Measurements from ENCODE around the gene ABCF2.

ABCF2 gene

GRCh38 chr7:151198945-151199848 is 27.8 kb downstream of the ABCF2 start:
- FAIRE-seq (no peak), DNase-seq (ENCODE audit: insufficient read length, low spot score) (no peak)

- no peak for FAIRE-seq
- DNase-seq (ENCODE audit: insufficient read length, low spot score), result no peak
Observed at GRCh38 chr7:151197932-151198331, 29.1 kb downstream of the ABCF2 start.

- DNase-seq (ENCODE audit: insufficient read length, low spot score), result no peak
- no peak for FAIRE-seq
Observed at GRCh38 chr7:151195616-151196450, 31.2 kb downstream of the ABCF2 start.

GRCh38 chr7:151194188-151194587 is 32.8 kb downstream of the ABCF2 start:
- no peak for DNase-seq (ENCODE audit: insufficient read length, low spot score)
- no peak for FAIRE-seq

GRCh38 chr7:151193203-151193978 is 33.6 kb downstream of the ABCF2 start:
- no peak for DNase-seq (ENCODE audit: insufficient read length, low spot score)
- FAIRE-seq, result no peak

GRCh38 chr7:151192002-151192539 is 34.9 kb downstream of the ABCF2 start:
- no peak for DNase-seq (ENCODE audit: insufficient read length, low spot score)
- no peak for FAIRE-seq

- FAIRE-seq (no peak), DNase-seq (ENCODE audit: insufficient read length, low spot score) (no peak)
Observed at GRCh38 chr7:151191544-151191943, 35.5 kb downstream of the ABCF2 start.

GRCh38 chr7:151189038-151189437 is 38.0 kb downstream of the ABCF2 start:
- FAIRE-seq, result no peak
- no peak for DNase-seq (ENCODE audit: insufficient read length, low spot score)

- DNase-seq (ENCODE audit: insufficient read length, low spot score) (no peak), FAIRE-seq (no peak)
Observed at GRCh38 chr7:151188252-151188542, 38.8 kb downstream of the ABCF2 start.

- DNase-seq (ENCODE audit: insufficient read length, low spot score) (no peak), FAIRE-seq (no peak)
Observed at GRCh38 chr7:151187409-151188251, 39.4 kb downstream of the ABCF2 start.

GRCh38 chr7:151186640-151187408 is 40.2 kb downstream of the ABCF2 start, which contains the start of gene ASB10:
Gene ASB10, minus strand, starts transcription at chr7:151187250. Its CDS starts 120 bp downstream, at chr7:151187130.
- FAIRE-seq (no peak), DNase-seq (ENCODE audit: insufficient read length, low spot score) (no peak)

GRCh38 chr7:151185762-151186639 is 41.0 kb downstream of the ABCF2 start:
- no peak for FAIRE-seq

GRCh38 chr7:151181011-151181431 is 46.0 kb downstream of the ABCF2 start:
- FAIRE-seq (no peak), DNase-seq (ENCODE audit: insufficient read length, low spot score) (no peak)

More at GRCh38 chr7:151185762-151186639, 41.0 kb downstream of the ABCF2 start:
- DNase-seq (ENCODE audit: insufficient read length, low spot score), result no peak

- DNase-seq (ENCODE audit: insufficient read length, low spot score), result no peak
- no peak for FAIRE-seq
Observed at GRCh38 chr7:151179946-151180345, 47.1 kb downstream of the ABCF2 start.

GRCh38 chr7:151179287-151179860 is 47.6 kb downstream of the ABCF2 start:
- FAIRE-seq, result no peak
- DNase-seq (ENCODE audit: insufficient read length, low spot score), result no peak

GRCh38 chr7:151178831-151179230 is 48.2 kb downstream of the ABCF2 start:
- DNase-seq (ENCODE audit: insufficient read length, low spot score) (no peak), FAIRE-seq (no peak)

GRCh38 chr7:151178236-151178635 is 48.8 kb downstream of the ABCF2 start:
- no peak for FAIRE-seq

GRCh38 chr7:151177310-151177709 is 49.7 kb downstream of the ABCF2 start:
- no peak for DNase-seq (ENCODE audit: insufficient read length, low spot score)
- no peak for FAIRE-seq

More at GRCh38 chr7:151178236-151178635, 48.8 kb downstream of the ABCF2 start:
- no peak for DNase-seq (ENCODE audit: insufficient read length, low spot score)
